DND-41 (cell line): Measurements from ENCODE around the gene CTSE.

Source experiments
- EZH2 ChIP-seq: IDR thresholded peaks from 3 replicates; pipeline ENCODE4 v1.6.1; 2012; ENCODE audit warnings: borderline replicate concordance, low read depth, mild to moderate bottlenecking, moderate library complexity, low read length, inconsistent platforms; ENCODE audit not compliant: severe bottlenecking
- TF ChIP-seq, protein P1 (sequence below): IDR thresholded peaks from 2 replicates; pipeline ENCODE4 v1.5.1; 2012; ENCODE audit warnings: borderline replicate concordance, low read length, moderate library complexity, mild to moderate bottlenecking; ENCODE audit not compliant: poor library complexity, severe bottlenecking; ENCODE audit errors: extremely low read depth

DNA sequence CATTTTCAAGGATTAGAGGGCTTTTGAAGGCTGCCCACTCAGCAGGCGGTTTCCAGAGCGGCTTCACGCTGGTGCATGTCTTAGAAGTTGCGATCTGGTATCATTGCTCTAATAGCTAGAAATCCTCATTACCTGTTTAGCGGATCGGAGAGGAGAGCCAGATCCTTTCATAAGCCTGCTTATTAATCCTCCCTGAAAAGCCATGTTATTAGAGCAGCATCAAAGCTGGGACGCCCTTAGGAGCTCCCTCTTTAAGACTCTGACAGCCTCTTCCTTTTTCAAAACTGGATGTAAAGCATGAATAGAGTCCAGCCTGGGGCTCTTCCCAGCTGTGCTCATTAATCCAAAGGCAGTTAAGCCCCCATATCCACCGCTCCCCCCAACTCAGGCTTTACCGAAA lies 13.9 kb upstream of the CTSE start:
- TF ChIP-seq, protein P1, sequence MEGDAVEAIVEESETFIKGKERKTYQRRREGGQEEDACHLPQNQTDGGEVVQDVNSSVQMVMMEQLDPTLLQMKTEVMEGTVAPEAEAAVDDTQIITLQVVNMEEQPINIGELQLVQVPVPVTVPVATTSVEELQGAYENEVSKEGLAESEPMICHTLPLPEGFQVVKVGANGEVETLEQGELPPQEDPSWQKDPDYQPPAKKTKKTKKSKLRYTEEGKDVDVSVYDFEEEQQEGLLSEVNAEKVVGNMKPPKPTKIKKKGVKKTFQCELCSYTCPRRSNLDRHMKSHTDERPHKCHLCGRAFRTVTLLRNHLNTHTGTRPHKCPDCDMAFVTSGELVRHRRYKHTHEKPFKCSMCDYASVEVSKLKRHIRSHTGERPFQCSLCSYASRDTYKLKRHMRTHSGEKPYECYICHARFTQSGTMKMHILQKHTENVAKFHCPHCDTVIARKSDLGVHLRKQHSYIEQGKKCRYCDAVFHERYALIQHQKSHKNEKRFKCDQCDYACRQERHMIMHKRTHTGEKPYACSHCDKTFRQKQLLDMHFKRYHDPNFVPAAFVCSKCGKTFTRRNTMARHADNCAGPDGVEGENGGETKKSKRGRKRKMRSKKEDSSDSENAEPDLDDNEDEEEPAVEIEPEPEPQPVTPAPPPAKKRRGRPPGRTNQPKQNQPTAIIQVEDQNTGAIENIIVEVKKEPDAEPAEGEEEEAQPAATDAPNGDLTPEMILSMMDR: no peak
- no peak for TF ChIP-seq EZH2
